HEK293 (cell line): Measurements from ENCODE around the gene ARHGEF40.

Source experiments
- CTCF ChIP-seq: fragments of 450-650 bp; formaldehyde crosslinking; IDR thresholded peaks from 2 replicates; pipeline ENCODE4 v1.5.1; 2016; ENCODE audit warnings: missing biosample characterization, missing genetic modification characterization
- KLF1 ChIP-seq: fragments of 450-650 bp; formaldehyde crosslinking; IDR thresholded peaks from 2 replicates; pipeline ENCODE4 v1.5.1; 2016; ENCODE audit warnings: missing biosample characterization, missing genetic modification characterization
- PRDM4 ChIP-seq: fragments of 450-650 bp; formaldehyde crosslinking; IDR thresholded peaks from 2 replicates; pipeline ENCODE4 v1.5.1; 2017; ENCODE audit warnings: missing biosample characterization, missing genetic modification characterization
- REST ChIP-seq: fragments of 450-650 bp; formaldehyde crosslinking; IDR thresholded peaks from 2 replicates; pipeline ENCODE4 v1.5.1; 2016; ENCODE audit warnings: missing biosample characterization, missing genetic modification characterization
- ZEB2 ChIP-seq: fragments of 450-650 bp; formaldehyde crosslinking; IDR thresholded peaks from 2 replicates; pipeline ENCODE4 v1.5.1; 2016; ENCODE audit warnings: missing biosample characterization, missing genetic modification characterization
- ZNF362 ChIP-seq: fragments of 450-650 bp; formaldehyde crosslinking; IDR thresholded peaks from 2 replicates; pipeline ENCODE4 v1.5.1; 2016; ENCODE audit warnings: missing biosample characterization, missing genetic modification characterization

GRCh38 chr14:21038441-21039422 lies 31.4 kb upstream of the ARHGEF40 start:
- TF ChIP-seq REST (tag by site-specific recombination): no peak
- no peak for TF ChIP-seq PRDM4 (tag by site-specific recombination)
- TF ChIP-seq ZEB2: no peak
- TF ChIP-seq ZNF362 (tag by site-specific recombination): no peak
- no peak for TF ChIP-seq KLF1 (tag by site-specific recombination)
- TF ChIP-seq CTCF: no peak
